Measurements from ENCODE around the gene KRTAP10-2. TPM values are rescaled to one million over a fixed set of nuclear protein-coding genes. Genes with fewer than 3 reads are reported as not detected.
A peak's percentile ranks its signal among the peaks of the same experiment; 100 is the strongest.

The KRTAP10-2 gene
- total RNA-seq, 1 experiment from 2014 or later = not detected

DNA sequence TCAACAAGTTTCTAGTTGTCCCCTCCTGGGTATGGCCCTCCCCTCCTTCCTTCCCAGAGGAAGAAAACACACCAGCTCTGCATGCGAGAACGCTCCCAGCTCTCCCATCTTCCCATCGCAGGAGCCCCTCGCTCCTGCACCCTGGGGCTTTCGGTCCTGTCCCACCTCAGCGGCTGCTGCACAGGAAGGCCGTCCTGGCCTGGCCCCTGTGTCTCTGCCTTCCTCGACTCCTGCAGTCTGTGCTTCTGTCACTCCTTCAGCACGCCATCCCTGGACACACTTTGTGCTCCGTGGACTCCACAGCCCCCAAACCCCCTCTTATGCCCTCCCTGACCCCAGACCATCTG lies 34.5 kb downstream of the KRTAP10-2 start:
- no peaks in the 10 kb centered on the region for H3K79me1 ChIP-seq (ENCODE audit: insufficient read depth, low read depth, low read length, poor library complexity, severe bottlenecking)
- no CpG with 5 or more reads among the region's 10 CpGs for WGBS (ENCODE audit: extremely low coverage, insufficient read length, low lambda C conversion rate)
- Mint-ChIP-seq H3K27me3 (ENCODE audit: low read depth) (peaks cover 12% of the 10 kb centered on the region), H3K4me3 (no peak overlapping the region; a peak in 2 of 5 replicates), H3K36me3 (ENCODE audit: insufficient read depth in 1 of 3, low read depth in 3 of 3) (peaks cover 2 to 8% (median 4%) of the 10 kb centered on the region in 3 experiments; a peak in 4 of 7 replicates), H3K9me3 (no peaks in the 10 kb centered on the region), H3K27ac (peak overlapping the region in 1 of 3 experiments; percentile 29; a peak in 2 of 7 replicates), H3K4me1 (peaks cover 4 to 8% of the 10 kb centered on the region in 2 experiments; a peak in 2 of 4 replicates)
- no peak overlapping the region for H3K4ac ChIP-seq (ENCODE audit: low read depth, low read length)
- no peak for DNase-seq
- H3K9ac ChIP-seq (ENCODE audit: extremely low read depth, insufficient read length, low read length) = no peak overlapping the region
- no peak overlapping the region for H2BK15ac ChIP-seq (ENCODE audit: low read depth, low read length)
- no peak overlapping the region for H3K23ac ChIP-seq (ENCODE audit: insufficient read length, low read depth, low read length)
- no peak overlapping the region for H2BK12ac ChIP-seq (ENCODE audit: insufficient read length, low read depth, low read length)
- no peak overlapping the region for H2BK120ac ChIP-seq (ENCODE audit: low read depth, low read length, poor library complexity, severe bottlenecking)
- no peaks in the 10 kb centered on the region for H3K79me2 ChIP-seq (ENCODE audit: insufficient read depth, low read length)
- H3T11ph ChIP-seq (ENCODE audit: low read length) = no peak overlapping the region
- no peak overlapping the region for H3K14ac ChIP-seq (ENCODE audit: insufficient read depth, low read length)
- H3K9me3 ChIP-seq (ENCODE audit: control insufficient read depth, low read depth, low read length) = no peaks in the 10 kb centered on the region
- H4K20me1 ChIP-seq (ENCODE audit: control insufficient read depth, insufficient read depth, insufficient read length) = no peaks in the 10 kb centered on the region
- no peak overlapping the region for H3K27ac ChIP-seq (ENCODE audit: insufficient read length, low read depth, low read length)
- H2BK20ac ChIP-seq (ENCODE audit: low read depth, low read length, poor library complexity, severe bottlenecking) = no peak overlapping the region
- no peaks in the 10 kb centered on the region for H3K27me3 ChIP-seq (ENCODE audit: insufficient read depth, low read length)
- H2BK5ac ChIP-seq (ENCODE audit: insufficient read length, low read length) = no peak overlapping the region
- H2AK5ac ChIP-seq (ENCODE audit: insufficient read length, low read length) = no peak overlapping the region
- H3K18ac ChIP-seq (ENCODE audit: insufficient read length, low read depth, low read length) = no peak overlapping the region
- TF ChIP-seq, protein P1, sequence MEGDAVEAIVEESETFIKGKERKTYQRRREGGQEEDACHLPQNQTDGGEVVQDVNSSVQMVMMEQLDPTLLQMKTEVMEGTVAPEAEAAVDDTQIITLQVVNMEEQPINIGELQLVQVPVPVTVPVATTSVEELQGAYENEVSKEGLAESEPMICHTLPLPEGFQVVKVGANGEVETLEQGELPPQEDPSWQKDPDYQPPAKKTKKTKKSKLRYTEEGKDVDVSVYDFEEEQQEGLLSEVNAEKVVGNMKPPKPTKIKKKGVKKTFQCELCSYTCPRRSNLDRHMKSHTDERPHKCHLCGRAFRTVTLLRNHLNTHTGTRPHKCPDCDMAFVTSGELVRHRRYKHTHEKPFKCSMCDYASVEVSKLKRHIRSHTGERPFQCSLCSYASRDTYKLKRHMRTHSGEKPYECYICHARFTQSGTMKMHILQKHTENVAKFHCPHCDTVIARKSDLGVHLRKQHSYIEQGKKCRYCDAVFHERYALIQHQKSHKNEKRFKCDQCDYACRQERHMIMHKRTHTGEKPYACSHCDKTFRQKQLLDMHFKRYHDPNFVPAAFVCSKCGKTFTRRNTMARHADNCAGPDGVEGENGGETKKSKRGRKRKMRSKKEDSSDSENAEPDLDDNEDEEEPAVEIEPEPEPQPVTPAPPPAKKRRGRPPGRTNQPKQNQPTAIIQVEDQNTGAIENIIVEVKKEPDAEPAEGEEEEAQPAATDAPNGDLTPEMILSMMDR (conservative IDR thresholded peaks at IDR 0.05) = no peak
- no peak overlapping the region for H4K5ac ChIP-seq (ENCODE audit: insufficient read length, low read depth, low read length)
- no peak overlapping the region for H4K8ac ChIP-seq (replicated peaks; ENCODE audit: insufficient read length, low read depth, low read length)
- H3K56ac ChIP-seq (ENCODE audit: insufficient read length, low read depth, low read length) = no peak overlapping the region
- H4K91ac ChIP-seq (ENCODE audit: insufficient read length, low read depth, low read length) = no peak overlapping the region
- no peaks in the 10 kb centered on the region for H3K23me2 ChIP-seq (ENCODE audit: insufficient read length, low read depth, low read length, poor library complexity, severe bottlenecking)
- H3K4me2 ChIP-seq (ENCODE audit: insufficient read depth, insufficient read length, low read length) = no peak overlapping the region
- H3K4me1 ChIP-seq (ENCODE audit: insufficient read depth, low read length) = no peaks in the 10 kb centered on the region
- no peak overlapping the region for H2AFZ ChIP-seq (ENCODE audit: low read length)
